Hepatocyte (in vitro differentiated cells): ENCODE data around the gene AMBRA1. TPM values are rescaled to one million over a fixed set of nuclear protein-coding genes. Genes with fewer than 3 reads are reported as not detected.

ENCODE experiments used
- DNase-seq: peaks from one replicate; pipeline ENCODE4 v3.0.0-alpha.2; 2016; ENCODE audit warnings: low spot score
- H2AFZ ChIP-seq: fragments of 200-600 bp; sonication (generic); 2 replicates; pipeline ENCODE4 v1.6.0; 2016; ENCODE audit warnings: antibody characterized with exemption, mild to moderate bottlenecking
- H3K27ac ChIP-seq: fragments of 200-600 bp; sonication (generic); 2 replicates; pipeline ENCODE4 v1.5.1; 2016; ENCODE audit warnings: mild to moderate bottlenecking
- H3K27me3 ChIP-seq: fragments of 200-600 bp; sonication (generic); 2 replicates; pipeline ENCODE4 v1.6.1; 2016
- H3K36me3 ChIP-seq: fragments of 200-600 bp; sonication (generic); replicated peaks from 2 replicates; pipeline ENCODE4 v1.5.1; 2016; ENCODE audit warnings: low read depth; ENCODE audit not compliant: insufficient read depth
- H3K4me1 ChIP-seq: fragments of 200-600 bp; sonication (generic); 2 replicates; pipeline ENCODE4 v1.5.1; 2016; ENCODE audit warnings: mild to moderate bottlenecking, moderate library complexity; ENCODE audit not compliant: insufficient read depth
- H3K4me2 ChIP-seq: fragments of 200-600 bp; sonication (generic); 2 replicates; pipeline ENCODE4 v1.6.0; 2016
- H3K4me3 ChIP-seq: fragments of 200-600 bp; sonication (generic); 2 replicates; pipeline ENCODE4 v1.5.1; 2016; ENCODE audit warnings: mild to moderate bottlenecking
- H3K79me2 ChIP-seq: fragments of 200-600 bp; sonication (generic); 2 replicates; pipeline ENCODE4 v1.6.0; 2017; ENCODE audit warnings: mild to moderate bottlenecking
- H3K9me2 ChIP-seq: fragments of 200-600 bp; sonication (generic); replicated peaks from 2 replicates; pipeline ENCODE4 v1.6.0; 2017; ENCODE audit warnings: mild to moderate bottlenecking; ENCODE audit not compliant: insufficient read depth
- H3K9me3 ChIP-seq: fragments of 200-600 bp; sonication (generic); 2 replicates; pipeline ENCODE4 v1.5.1; 2016; ENCODE audit warnings: low read depth, mild to moderate bottlenecking
- H4K20me1 ChIP-seq: fragments of 200-600 bp; sonication (generic); 2 replicates; pipeline ENCODE4 v1.6.0; 2016; ENCODE audit warnings: mild to moderate bottlenecking; ENCODE audit not compliant: insufficient read depth, poor library complexity, severe bottlenecking
- EZH2 ChIP-seq: fragments of 200-600 bp; sonication (generic); IDR thresholded peaks from 2 replicates; pipeline ENCODE4 v1.6.1; 2016; ENCODE audit warnings: antibody characterized with exemption, mild to moderate bottlenecking, borderline replicate concordance
- EZH2phosphoT487 ChIP-seq: fragments of 200-600 bp; sonication (generic); IDR thresholded peaks from one replicate; pipeline ENCODE4 v1.6.1; 2018; ENCODE audit warnings: antibody characterized with exemption, mild to moderate bottlenecking, low read depth, moderate library complexity; ENCODE audit not compliant: unreplicated experiment, severe bottlenecking
- WGBS: methylation state at CpG from one replicate; pipeline ENCODE4 v1.1.6; 2016; ENCODE audit warnings: low lambda C conversion rate; ENCODE audit errors: missing lambda C conversion rate; 5-methylcytosine and 5-hydroxymethylcytosine counted together
- microRNA-seq: library from miRNA; unstranded; fragments of <30 nt; microRNA quantifications from one replicate; pipeline ENCODE4, GENCODE V29; 2017
- polyA plus RNA-seq: library from polyadenylated mRNA; unstranded; fragments of >200 nt; fragmentation: Nextera tagmentation; extraction: Ambion mirVana; gene quantifications from 2 replicates; pipeline ENCODE4 v1.2.1, GENCODE V29; 2016
- small RNA-seq: library from RNA; depleted of rRNA; stranded (forward); fragments of <200 nt; gene quantifications from one replicate; pipeline ENCODE3, GENCODE V24; 2014
- total RNA-seq: library from RNA; depleted of rRNA; stranded (reverse); fragments of >200 nt; gene quantifications from 2 replicates; pipeline ENCODE4 v1.2.3, GENCODE V29; 2014
- TF ChIP-seq, protein P1 (sequence below): fragments of 200-600 bp; sonication (generic); IDR thresholded peaks from 2 replicates; pipeline ENCODE4 v1.5.1; 2016; ENCODE audit warnings: antibody characterized with exemption, mild to moderate bottlenecking; ENCODE audit not compliant: poor library complexity

AMBRA1 gene
- total and polyA plus RNA-seq, 2 experiments from 2014 or later, result 7.2 to 31.2 TPM

DNA sequence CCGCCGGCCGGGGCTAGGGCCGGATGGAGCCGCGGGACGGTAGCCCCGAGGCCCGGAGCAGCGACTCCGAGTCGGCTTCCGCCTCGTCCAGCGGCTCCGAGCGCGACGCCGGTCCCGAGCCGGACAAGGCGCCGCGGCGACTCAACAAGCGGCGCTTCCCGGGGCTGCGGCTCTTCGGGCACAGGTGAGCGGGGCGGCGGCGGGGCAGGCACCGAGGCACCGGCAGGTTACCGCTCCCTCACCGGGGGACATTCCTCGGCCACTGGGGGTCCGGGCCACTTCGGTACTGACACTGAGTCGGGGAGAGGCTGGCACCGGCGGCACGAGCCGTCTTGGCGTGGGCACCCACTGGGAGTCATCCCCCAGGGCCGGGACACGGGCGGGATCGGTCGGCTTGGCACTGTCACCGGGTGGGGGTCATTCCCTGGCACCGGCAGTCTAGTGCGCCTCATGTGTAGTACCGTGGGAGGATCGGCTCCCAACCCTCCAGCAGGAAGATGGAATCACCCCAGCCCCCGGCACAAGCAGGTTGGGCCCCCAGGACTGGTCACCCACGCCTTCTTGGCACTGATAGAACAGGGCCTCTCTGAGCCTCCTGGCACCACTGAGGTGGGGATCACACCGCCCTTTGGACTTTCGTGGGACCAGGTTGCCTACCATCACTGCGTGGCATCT lies 246.0 kb downstream of the AMBRA1 start:
- Histone ChIP-seq H3K4me1 (peaks cover 20% of the 10 kb centered on the region), H3K4me2 (peak overlapping the region; percentile 96)

DNA sequence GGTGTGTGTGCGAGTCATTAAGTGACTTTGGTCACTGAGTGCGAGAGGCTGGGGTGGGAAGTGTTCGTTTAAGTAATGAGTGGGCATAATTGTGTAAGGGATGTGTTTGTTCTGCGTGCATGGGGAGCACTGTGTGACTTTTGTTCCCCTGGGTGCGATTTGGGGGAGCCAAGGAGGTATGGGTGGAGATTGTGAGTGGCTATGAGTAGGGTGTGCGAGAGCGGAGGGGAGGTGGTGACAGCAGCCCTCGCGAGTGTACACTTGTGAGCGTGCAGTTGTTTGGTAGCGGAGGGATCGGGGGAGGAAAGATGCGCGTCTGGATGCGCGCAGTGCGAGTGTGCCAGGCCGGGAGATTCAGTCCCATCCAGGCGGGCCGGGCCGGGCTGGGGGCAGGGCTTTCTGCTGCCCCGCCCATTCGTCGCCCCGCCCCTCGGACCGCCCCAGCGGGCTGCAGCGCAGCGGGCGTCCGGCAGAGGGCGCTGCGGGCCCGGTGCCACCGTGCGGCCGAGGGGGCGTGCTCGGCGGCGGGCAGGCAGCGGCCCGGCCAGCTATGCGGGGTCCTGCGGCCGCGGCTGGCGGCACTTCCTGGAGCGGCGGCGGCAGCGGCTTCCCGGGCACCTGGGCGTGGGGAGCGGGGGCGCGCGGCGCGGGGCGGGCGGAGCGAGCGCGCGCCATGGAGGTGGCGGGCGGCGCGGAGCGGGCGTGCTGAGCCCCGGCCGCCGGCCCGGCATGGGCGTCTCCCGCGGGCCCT lies 246.8 kb downstream of the AMBRA1 start, which contains the start of gene DGKZ:
Gene DGKZ (plus strand): TSS at position 578 of the 751 bp plus-strand sequence. CDS start 197 bp downstream, outside the sequence.
- Histone ChIP-seq H3K9me3 (no peaks in the 10 kb centered on the region), H3K27me3 (no peaks in the 10 kb centered on the region), H4K20me1 (peaks cover 5% of the 10 kb centered on the region), H3K4me2 (peak within 1 kb of the TSS; percentile 96), H3K79me2 (peaks cover 42% of the 10 kb centered on the region), H3K4me3 (peak within 1 kb of the TSS; percentile 93), H3K36me3 (no peaks in the 10 kb centered on the region), H3K4me1 (peaks cover 27% of the 10 kb centered on the region), H3K9me2 (no peaks in the 10 kb centered on the region), H3K27ac (peak within 1 kb of the TSS; percentile 27), H2AFZ (peak within 1 kb of the TSS; percentile 56)
- TF ChIP-seq EZH2, result no peak
- TF ChIP-seq, protein P1, sequence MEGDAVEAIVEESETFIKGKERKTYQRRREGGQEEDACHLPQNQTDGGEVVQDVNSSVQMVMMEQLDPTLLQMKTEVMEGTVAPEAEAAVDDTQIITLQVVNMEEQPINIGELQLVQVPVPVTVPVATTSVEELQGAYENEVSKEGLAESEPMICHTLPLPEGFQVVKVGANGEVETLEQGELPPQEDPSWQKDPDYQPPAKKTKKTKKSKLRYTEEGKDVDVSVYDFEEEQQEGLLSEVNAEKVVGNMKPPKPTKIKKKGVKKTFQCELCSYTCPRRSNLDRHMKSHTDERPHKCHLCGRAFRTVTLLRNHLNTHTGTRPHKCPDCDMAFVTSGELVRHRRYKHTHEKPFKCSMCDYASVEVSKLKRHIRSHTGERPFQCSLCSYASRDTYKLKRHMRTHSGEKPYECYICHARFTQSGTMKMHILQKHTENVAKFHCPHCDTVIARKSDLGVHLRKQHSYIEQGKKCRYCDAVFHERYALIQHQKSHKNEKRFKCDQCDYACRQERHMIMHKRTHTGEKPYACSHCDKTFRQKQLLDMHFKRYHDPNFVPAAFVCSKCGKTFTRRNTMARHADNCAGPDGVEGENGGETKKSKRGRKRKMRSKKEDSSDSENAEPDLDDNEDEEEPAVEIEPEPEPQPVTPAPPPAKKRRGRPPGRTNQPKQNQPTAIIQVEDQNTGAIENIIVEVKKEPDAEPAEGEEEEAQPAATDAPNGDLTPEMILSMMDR, result peak; percentile 61
- DNase-seq, result peak; percentile 95
- 34% methylated on average over 27 of the region's 80 CpGs for WGBS

More for the DNA sequence above, 246.0 kb downstream of the AMBRA1 start:
- peaks cover 49% of the 10 kb centered on the region for H3K79me2 ChIP-seq
- peaks cover 5% of the 10 kb centered on the region for H4K20me1 ChIP-seq
- peak overlapping the region; percentile 93 for H3K4me3 ChIP-seq
- H3K36me3 ChIP-seq, result no peaks in the 10 kb centered on the region
- H3K27ac ChIP-seq, result peak overlapping the region; percentile 27
- no peaks in the 10 kb centered on the region for H3K9me2 ChIP-seq
- DNase-seq, result no peak
- TF ChIP-seq EZH2 (no peak), EZH2phosphoT487 (no peak)
- TF ChIP-seq, protein P1, result no peak
- no peaks in the 10 kb centered on the region for H3K9me3 ChIP-seq
- H3K27me3 ChIP-seq, result no peaks in the 10 kb centered on the region
- peak overlapping the region; percentile 56 for H2AFZ ChIP-seq
- WGBS, result 24% methylated on average over 54 of the region's 63 CpGs

Small RNAs within 50 kb of the gene (microRNA-seq; reads per million reads assigned to microRNA genes)
- gene MIR3160-1, result not detected
- gene MIR3160-2, result not detected
- gene MIR4688, result not detected

Small RNAs within 50 kb of the gene (small RNA-seq; reads per million reads assigned to genes)
- not detected for gene MIR3160-1
- gene MIR4688, result not detected

Other genes starting within 250 kb of the AMBRA1 start
- 26.6 and 28.2 TPM in 2 replicates for gene DGKZ, start 246.6 kb downstream of the AMBRA1 start, total RNA-seq
- 42.9 and 52.4 TPM in 2 replicates for gene DGKZ, start 246.6 kb downstream of the AMBRA1 start, polyA plus RNA-seq
- gene MDK, start 212.4 kb downstream of the AMBRA1 start, total RNA-seq, result 515 and 562 TPM in 2 replicates
- gene MDK, start 212.4 kb downstream of the AMBRA1 start, polyA plus RNA-seq, result 1,225 and 1,549 TPM in 2 replicates
- 0.30 and 0.84 TPM in 2 replicates for gene CHRM4, start 202.2 kb downstream of the AMBRA1 start, total RNA-seq
- gene CHRM4, start 202.2 kb downstream of the AMBRA1 start, polyA plus RNA-seq, result 0.30 TPM in 1 of 2 replicates, not detected in the other
- gene HARBI1, start 23.2 kb upstream of the AMBRA1 start, total RNA-seq, result 4.5 and 6.5 TPM in 2 replicates
- 3.7 and 4.4 TPM in 2 replicates for gene HARBI1, start 23.2 kb upstream of the AMBRA1 start, polyA plus RNA-seq
- gene ATG13, start 23.5 kb upstream of the AMBRA1 start, total RNA-seq, result 60.8 and 89.6 TPM in 2 replicates
- 50.9 and 54.9 TPM in 2 replicates for gene ATG13, start 23.5 kb upstream of the AMBRA1 start, polyA plus RNA-seq
- 19.6 and 23.4 TPM in 2 replicates for gene ARHGAP1, start 106.6 kb upstream of the AMBRA1 start, total RNA-seq
- gene ARHGAP1, start 106.6 kb upstream of the AMBRA1 start, polyA plus RNA-seq, result 56.0 and 62.8 TPM in 2 replicates
- gene ZNF408, start 107.0 kb upstream of the AMBRA1 start, total RNA-seq, result 7.8 and 10.4 TPM in 2 replicates
- 10.7 and 13.6 TPM in 2 replicates for gene ZNF408, start 107.0 kb upstream of the AMBRA1 start, polyA plus RNA-seq
- gene F2, start 125.2 kb upstream of the AMBRA1 start, total RNA-seq, result 79.7 and 85.9 TPM in 2 replicates
- gene F2, start 125.2 kb upstream of the AMBRA1 start, polyA plus RNA-seq, result 96.2 and 111 TPM in 2 replicates